Skeletal muscle tissue (tissue), 4 donors: Measurements from ENCODE around the gene PTPN13. TPM values are rescaled to one million over a fixed set of nuclear protein-coding genes. Genes with fewer than 3 reads are reported as not detected.

ENCODE experiments used
- H3K27ac ChIP-seq: one replicate; pipeline ENCODE4 v1.7.0; 2013; ENCODE audit warnings: mild to moderate bottlenecking, low read depth, low read length, inconsistent platforms
- H3K27me3 ChIP-seq, 3 donors: one replicate each; pipeline ENCODE4 v1.7.0; 2013; ENCODE audit warnings: low read length in 3 of 3; ENCODE audit not compliant: control insufficient read depth in 3 of 3, insufficient read depth in 3 of 3
- H3K36me3 ChIP-seq, 3 donors: one replicate each; pipeline ENCODE4 v1.7.0; 2013; ENCODE audit warnings: low read length in 3 of 3; ENCODE audit not compliant: control insufficient read depth in 3 of 3, insufficient read depth in 3 of 3
- H3K4me1 ChIP-seq, 3 donors: one replicate each; pipeline ENCODE4 v1.7.0; 2013; ENCODE audit warnings: low read length in 3 of 3, mild to moderate bottlenecking in 3 of 3; ENCODE audit not compliant: control insufficient read depth in 3 of 3, insufficient read depth in 3 of 3
- H3K4me3 ChIP-seq, 3 donors: one replicate each; pipeline ENCODE4 v1.7.0; 2013; ENCODE audit warnings: low read length in 3 of 3
- H3K9ac ChIP-seq, 3 donors: one replicate each; pipeline ENCODE4 v1.7.0; 2013; ENCODE audit warnings: low read length in 3 of 3, mild to moderate bottlenecking in 3 of 3, moderate library complexity in 2 of 3, low read depth in 1 of 3
- H3K9me3 ChIP-seq, 3 donors: one replicate each; pipeline ENCODE4 v1.7.0; 2013; ENCODE audit warnings: low read length in 3 of 3; ENCODE audit not compliant: control insufficient read depth in 3 of 3
- total RNA-seq: library from RNA; depleted of rRNA; stranded (reverse); fragments of >200 nt; gene quantifications from one replicate; pipeline ENCODE4 v1.2.3, GENCODE V29; 2014
- donor health status: Osteomylitis.

The PTPN13 gene
- total RNA-seq, 1 donor from 2014 or later, result 21.9 TPM

GRCh38 chr4:86608757-86609375 is 14.8 kb downstream of the PTPN13 start:
- Histone ChIP-seq H3K27me3 (no peaks in the 10 kb centered on the region), H3K9me3 (no peaks in the 10 kb centered on the region), H3K36me3 (no peaks in the 10 kb centered on the region), H3K27ac (no peak overlapping the region), H3K9ac (no peak overlapping the region), H3K4me1 (no peaks in the 10 kb centered on the region), H3K4me3 (no peak overlapping the region)

GRCh38 chr4:86611757-86612156 is 17.6 kb downstream of the PTPN13 start:
- no peak overlapping the region for H3K9ac ChIP-seq
- no peaks in the 10 kb centered on the region for H3K36me3 ChIP-seq
- H3K9me3 ChIP-seq, result no peaks in the 10 kb centered on the region
- no peaks in the 10 kb centered on the region for H3K4me1 ChIP-seq
- H3K27me3 ChIP-seq, result no peaks in the 10 kb centered on the region
- no peak overlapping the region for H3K4me3 ChIP-seq
- H3K27ac ChIP-seq, result no peak overlapping the region

- Histone ChIP-seq H3K9ac (no peak overlapping the region), H3K36me3 (no peaks in the 10 kb centered on the region), H3K27ac (no peak overlapping the region), H3K4me3 (no peak overlapping the region), H3K27me3 (no peaks in the 10 kb centered on the region), H3K4me1 (no peaks in the 10 kb centered on the region), H3K9me3 (no peaks in the 10 kb centered on the region)
These were observed 19.6 kb downstream of the PTPN13 start for GRCh38 chr4:86613734-86614133.

- Histone ChIP-seq H3K4me1 (no peaks in the 10 kb centered on the region), H3K4me3 (no peak overlapping the region), H3K9ac (no peak overlapping the region), H3K36me3 (no peaks in the 10 kb centered on the region), H3K9me3 (no peaks in the 10 kb centered on the region), H3K27ac (no peak overlapping the region), H3K27me3 (no peaks in the 10 kb centered on the region)
These were observed 20.8 kb downstream of the PTPN13 start for GRCh38 chr4:86614865-86615264.

GRCh38 chr4:86615501-86615900 is 21.4 kb downstream of the PTPN13 start:
- Histone ChIP-seq H3K27ac (no peak overlapping the region), H3K27me3 (no peaks in the 10 kb centered on the region), H3K36me3 (no peaks in the 10 kb centered on the region), H3K9me3 (no peaks in the 10 kb centered on the region), H3K4me3 (no peak overlapping the region), H3K4me1 (no peaks in the 10 kb centered on the region), H3K9ac (no peak overlapping the region)

- H3K36me3 ChIP-seq, result no peaks in the 10 kb centered on the region
- no peak overlapping the region for H3K27ac ChIP-seq
- H3K9me3 ChIP-seq, result no peaks in the 10 kb centered on the region
- H3K4me1 ChIP-seq, result no peaks in the 10 kb centered on the region
- H3K27me3 ChIP-seq, result no peaks in the 10 kb centered on the region
- H3K4me3 ChIP-seq, result no peak overlapping the region
- no peak overlapping the region for H3K9ac ChIP-seq
These were observed 25.5 kb downstream of the PTPN13 start for GRCh38 chr4:86619656-86620055.

GRCh38 chr4:86621435-86621834 is 27.3 kb downstream of the PTPN13 start:
- no peaks in the 10 kb centered on the region for H3K36me3 ChIP-seq
- no peaks in the 10 kb centered on the region for H3K9me3 ChIP-seq
- no peak overlapping the region for H3K9ac ChIP-seq
- no peaks in the 10 kb centered on the region for H3K27me3 ChIP-seq
- no peak overlapping the region for H3K4me3 ChIP-seq
- no peak overlapping the region for H3K27ac ChIP-seq
- no peaks in the 10 kb centered on the region for H3K4me1 ChIP-seq

- no peak overlapping the region for H3K4me3 ChIP-seq
- H3K4me1 ChIP-seq, result no peaks in the 10 kb centered on the region
- H3K27me3 ChIP-seq, result no peaks in the 10 kb centered on the region
- H3K9ac ChIP-seq, result no peak overlapping the region
- H3K9me3 ChIP-seq, result no peaks in the 10 kb centered on the region
- H3K36me3 ChIP-seq, result no peaks in the 10 kb centered on the region
- no peak overlapping the region for H3K27ac ChIP-seq
These were observed 32.0 kb downstream of the PTPN13 start for GRCh38 chr4:86626066-86626465.

GRCh38 chr4:86627462-86628135 is 33.5 kb downstream of the PTPN13 start:
- Histone ChIP-seq H3K27me3 (no peaks in the 10 kb centered on the region), H3K9me3 (no peaks in the 10 kb centered on the region), H3K36me3 (no peaks in the 10 kb centered on the region), H3K9ac (no peak overlapping the region), H3K4me1 (no peaks in the 10 kb centered on the region), H3K27ac (no peak overlapping the region), H3K4me3 (no peak overlapping the region)

- no peak overlapping the region for H3K9ac ChIP-seq
- no peaks in the 10 kb centered on the region for H3K9me3 ChIP-seq
- H3K27ac ChIP-seq, result no peak overlapping the region
- H3K4me1 ChIP-seq, result no peaks in the 10 kb centered on the region
- H3K4me3 ChIP-seq, result no peak overlapping the region
- no peaks in the 10 kb centered on the region for H3K36me3 ChIP-seq
- no peaks in the 10 kb centered on the region for H3K27me3 ChIP-seq
These were observed 36.5 kb downstream of the PTPN13 start for GRCh38 chr4:86630629-86631028.
